ENCODE measurements around the gene BEST1. TPM values are rescaled to one million over a fixed set of nuclear protein-coding genes. Genes with fewer than 3 reads are reported as not detected.

BEST1 gene
- total and polyA plus RNA-seq, 2 of the 13 experiments (the other 11 are each of a cell fraction or from before 2014, with no cell fraction given) = 0.09 to 0.65 TPM

- TF ChIP-seq HMGXB3 (CRISPR knock-in tag; IDR thresholded peaks at IDR 0.05; ENCODE audit: borderline replicate concordance) (no peak), ZNF776 (CRISPR knock-in tag; IDR thresholded peaks at IDR 0.05) (no peak), TRIM24 (CRISPR knock-in tag; IDR thresholded peaks at IDR 0.05) (no peak), ZNF362 (CRISPR knock-in tag; IDR thresholded peaks at IDR 0.05; ENCODE audit: borderline replicate concordance) (no peak), ZNF816 (CRISPR knock-in tag; IDR thresholded peaks at IDR 0.05; ENCODE audit: borderline replicate concordance) (no peak), RXRB (CRISPR knock-in tag; IDR thresholded peaks at IDR 0.05; ENCODE audit: borderline replicate concordance) (0 out of 2 replicates have a peak, but pooled peaks have one; percentile 38), NRL (CRISPR knock-in tag; IDR thresholded peaks at IDR 0.05; ENCODE audit: borderline replicate concordance) (no peak), ZZZ3 (CRISPR knock-in tag; IDR thresholded peaks at IDR 0.05; ENCODE audit: borderline replicate concordance) (no peak), PITX1 (CRISPR knock-in tag; IDR thresholded peaks at IDR 0.05) (no peak), NFE2L2 (IDR thresholded peaks at IDR 0.05; ENCODE audit: low read length) (no peak), IKZF1 (IDR thresholded peaks at IDR 0.05) (no peak), U2AF1 (optimal IDR thresholded peaks at IDR 0.05; ENCODE audit: low read depth, low read length) (no peak), ZNF775 (CRISPR knock-in tag; IDR thresholded peaks at IDR 0.05; ENCODE audit: borderline replicate concordance) (no peak), HDAC2 (CRISPR knock-in tag; IDR thresholded peaks at IDR 0.05) (0 out of 2 replicates have a peak, but pooled peaks have one; percentile 18), MEF2D (CRISPR knock-in tag; IDR thresholded peaks at IDR 0.05) (no peak), GFI1 (CRISPR knock-in tag; IDR thresholded peaks at IDR 0.05; ENCODE audit: borderline replicate concordance) (no peak), KDM1A (CRISPR knock-in tag; IDR thresholded peaks at IDR 0.05) (no peak), TP53 (CRISPR knock-in tag; conservative IDR thresholded peaks at IDR 0.05) (no peak), ZNF678 (CRISPR knock-in tag; IDR thresholded peaks at IDR 0.05) (no peak), ZSCAN12 (CRISPR knock-in tag; IDR thresholded peaks at IDR 0.05) (no peak), THRA (CRISPR knock-in tag; IDR thresholded peaks at IDR 0.05; ENCODE audit: borderline replicate concordance) (no peak), MEIS2 (CRISPR knock-in tag; IDR thresholded peaks at IDR 0.05) (no peak), NR2F6 (IDR thresholded peaks at IDR 0.05) (no peak), NR2F6 (CRISPR knock-in tag; IDR thresholded peaks at IDR 0.05) (no peak), SYNCRIP (IDR thresholded peaks at IDR 0.05; ENCODE audit: insufficient read depth, low read depth, low read length) (no peak)
Measured at GRCh38 chr11:61947486-61948210, 2.5 kb upstream of the BEST1 start (continued).
